ENCODE measurements around the gene SPATA12. TPM values are rescaled to one million over a fixed set of nuclear protein-coding genes. Genes with fewer than 3 reads are reported as not detected.

The SPATA12 gene
- total RNA-seq, 1 donor from 2014 or later: not detected

DNA sequence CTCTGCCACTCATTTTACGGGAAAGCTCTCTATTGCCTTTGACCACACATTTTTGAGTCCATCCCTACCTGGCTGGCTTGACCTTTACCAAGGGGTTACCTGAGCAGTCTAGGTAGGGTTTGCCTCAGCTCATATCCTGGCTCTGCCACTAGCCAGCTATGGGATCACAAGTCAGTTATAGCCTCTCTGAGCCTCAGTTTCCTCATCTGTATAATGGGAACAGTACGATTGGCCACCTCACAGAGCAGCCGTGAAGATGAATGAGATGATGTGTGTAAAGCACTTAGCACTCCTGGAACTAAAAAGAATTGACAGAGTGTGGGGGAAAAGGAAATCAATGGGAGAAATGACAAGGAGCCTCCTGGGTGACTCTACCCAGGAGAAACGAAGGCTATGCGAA, 28.0 kb downstream of the SPATA12 start:
- Histone ChIP-seq H3K4me3 (ENCODE audit: low read length in 3 of 3) (no peak overlapping the region), H3K9ac (ENCODE audit: low read depth in 1 of 3, low read length in 3 of 3) (no peak overlapping the region), H3K27ac (ENCODE audit: low read depth, low read length) (no peak overlapping the region), H3K36me3 (ENCODE audit: control insufficient read depth in 3 of 3, insufficient read depth in 3 of 3, low read length in 3 of 3) (no peaks in the 10 kb centered on the region), H3K4me1 (ENCODE audit: control insufficient read depth in 3 of 3, insufficient read depth in 3 of 3, low read length in 3 of 3) (no peaks in the 10 kb centered on the region), H3K9me3 (ENCODE audit: control insufficient read depth in 3 of 3, low read length in 3 of 3) (no peaks in the 10 kb centered on the region), H3K27me3 (ENCODE audit: control insufficient read depth in 3 of 3, insufficient read depth in 3 of 3, low read length in 3 of 3) (no peaks in the 10 kb centered on the region)

DNA sequence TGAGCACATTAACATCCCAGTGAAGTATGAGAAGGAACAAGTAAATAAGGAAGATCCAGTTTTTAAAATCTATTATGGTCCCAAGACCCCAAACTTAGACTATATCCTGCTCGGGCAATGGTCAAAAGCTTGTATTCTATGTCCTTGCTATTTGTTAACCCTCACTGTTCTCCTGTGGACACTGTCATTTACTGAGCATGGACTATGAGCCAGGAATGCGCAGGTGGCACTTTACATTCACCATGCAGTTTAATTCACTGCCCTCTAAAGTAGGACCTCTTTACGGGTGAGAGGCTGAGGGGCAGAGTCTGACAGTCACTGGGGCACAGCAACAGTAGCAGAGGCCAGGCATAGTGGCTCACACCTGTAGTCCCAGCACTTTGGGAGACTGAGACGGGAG, 28.6 kb downstream of the SPATA12 start:
- no peaks in the 10 kb centered on the region for H3K4me1 ChIP-seq (ENCODE audit: control insufficient read depth in 3 of 3, insufficient read depth in 3 of 3, low read length in 3 of 3)
- no peak overlapping the region for H3K9ac ChIP-seq (ENCODE audit: low read depth in 1 of 3, low read length in 3 of 3)
- H3K9me3 ChIP-seq (ENCODE audit: control insufficient read depth in 3 of 3, low read length in 3 of 3): no peaks in the 10 kb centered on the region
- no peaks in the 10 kb centered on the region for H3K36me3 ChIP-seq (ENCODE audit: control insufficient read depth in 3 of 3, insufficient read depth in 3 of 3, low read length in 3 of 3)
- H3K27me3 ChIP-seq (ENCODE audit: control insufficient read depth in 3 of 3, insufficient read depth in 3 of 3, low read length in 3 of 3): no peaks in the 10 kb centered on the region
- H3K27ac ChIP-seq (ENCODE audit: low read depth, low read length): no peak overlapping the region
- H3K4me3 ChIP-seq (ENCODE audit: low read length in 3 of 3): no peak overlapping the region

DNA sequence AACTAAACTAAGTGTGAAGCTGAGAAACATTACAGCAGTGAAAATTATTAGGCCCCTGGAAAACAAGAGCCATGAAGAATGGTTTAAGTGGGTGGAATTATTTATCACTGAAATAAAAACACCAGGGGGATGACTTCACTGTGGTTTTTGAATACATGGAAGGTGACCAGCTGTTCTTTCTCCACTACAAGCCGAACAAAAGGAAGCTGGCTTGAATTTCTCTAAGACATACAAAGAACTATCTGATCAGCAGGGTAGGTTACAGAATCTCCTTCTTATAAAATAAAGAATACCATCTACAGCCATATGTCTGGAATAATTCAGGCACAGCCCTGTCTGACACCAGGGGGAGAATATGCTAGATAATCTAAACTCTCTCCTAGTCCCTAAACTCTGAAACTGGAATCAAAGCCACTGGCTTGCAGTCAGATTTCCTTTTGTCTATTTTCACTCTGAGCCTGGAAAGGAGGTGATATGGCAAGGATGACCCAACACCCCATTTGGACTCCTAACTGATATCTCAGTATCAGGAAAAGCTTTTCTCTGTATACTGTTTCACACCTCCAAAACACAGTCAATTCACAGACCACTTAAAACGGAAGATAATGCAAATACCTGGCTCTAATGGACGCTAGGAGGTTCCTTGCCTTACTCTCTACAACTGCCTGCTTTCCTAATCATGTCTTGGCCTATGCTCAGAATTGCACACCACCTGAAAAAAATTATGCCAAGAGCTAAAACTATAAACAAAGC, 31.2 kb downstream of the SPATA12 start:
- Histone ChIP-seq H3K9ac (ENCODE audit: low read depth in 1 of 3, low read length in 3 of 3) (no peak overlapping the region), H3K27ac (ENCODE audit: low read depth, low read length) (no peak overlapping the region), H3K4me3 (ENCODE audit: low read length in 3 of 3) (no peak overlapping the region), H3K4me1 (ENCODE audit: control insufficient read depth in 3 of 3, insufficient read depth in 3 of 3, low read length in 3 of 3) (peaks cover 0 to 5% (median 2%) of the 10 kb centered on the region in 3 donors), H3K36me3 (ENCODE audit: control insufficient read depth in 3 of 3, insufficient read depth in 3 of 3, low read length in 3 of 3) (no peaks in the 10 kb centered on the region), H3K27me3 (ENCODE audit: control insufficient read depth in 3 of 3, insufficient read depth in 3 of 3, low read length in 3 of 3) (no peaks in the 10 kb centered on the region), H3K9me3 (ENCODE audit: control insufficient read depth in 3 of 3, low read length in 3 of 3) (no peaks in the 10 kb centered on the region)

DNA sequence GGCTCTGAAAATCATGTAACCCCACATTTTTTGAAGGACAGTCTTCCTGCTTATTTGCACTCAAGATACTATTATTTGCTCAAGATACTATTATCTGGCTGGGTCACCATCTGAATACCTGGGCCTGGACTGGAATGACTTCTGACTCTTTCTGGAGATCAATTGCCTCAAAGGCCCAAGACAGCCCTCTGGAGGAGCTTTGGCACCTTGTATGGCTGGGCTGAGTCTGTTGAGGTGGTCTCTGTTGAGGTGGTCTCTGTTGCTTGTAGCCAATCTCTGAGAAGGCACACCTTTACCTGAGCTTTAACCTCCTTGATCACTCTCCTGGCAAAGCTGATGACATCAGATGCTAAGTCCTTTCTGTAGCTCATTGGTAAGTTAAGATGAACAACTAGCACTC, 33.0 kb downstream of the SPATA12 start:
- no peak overlapping the region for H3K4me3 ChIP-seq (ENCODE audit: low read length in 3 of 3)
- H3K9me3 ChIP-seq (ENCODE audit: control insufficient read depth in 3 of 3, low read length in 3 of 3): no peaks in the 10 kb centered on the region
- peaks cover 0 to 6% (median 0%) of the 10 kb centered on the region in 3 donors for H3K36me3 ChIP-seq (ENCODE audit: control insufficient read depth in 3 of 3, insufficient read depth in 3 of 3, low read length in 3 of 3)
- no peak overlapping the region for H3K9ac ChIP-seq (ENCODE audit: low read depth in 1 of 3, low read length in 3 of 3)
- H3K4me1 ChIP-seq (ENCODE audit: control insufficient read depth in 3 of 3, insufficient read depth in 3 of 3, low read length in 3 of 3): peaks cover 0 to 5% (median 2%) of the 10 kb centered on the region in 3 donors
- no peak overlapping the region for H3K27ac ChIP-seq (ENCODE audit: low read depth, low read length)
- H3K27me3 ChIP-seq (ENCODE audit: control insufficient read depth in 3 of 3, insufficient read depth in 3 of 3, low read length in 3 of 3): no peaks in the 10 kb centered on the region

DNA sequence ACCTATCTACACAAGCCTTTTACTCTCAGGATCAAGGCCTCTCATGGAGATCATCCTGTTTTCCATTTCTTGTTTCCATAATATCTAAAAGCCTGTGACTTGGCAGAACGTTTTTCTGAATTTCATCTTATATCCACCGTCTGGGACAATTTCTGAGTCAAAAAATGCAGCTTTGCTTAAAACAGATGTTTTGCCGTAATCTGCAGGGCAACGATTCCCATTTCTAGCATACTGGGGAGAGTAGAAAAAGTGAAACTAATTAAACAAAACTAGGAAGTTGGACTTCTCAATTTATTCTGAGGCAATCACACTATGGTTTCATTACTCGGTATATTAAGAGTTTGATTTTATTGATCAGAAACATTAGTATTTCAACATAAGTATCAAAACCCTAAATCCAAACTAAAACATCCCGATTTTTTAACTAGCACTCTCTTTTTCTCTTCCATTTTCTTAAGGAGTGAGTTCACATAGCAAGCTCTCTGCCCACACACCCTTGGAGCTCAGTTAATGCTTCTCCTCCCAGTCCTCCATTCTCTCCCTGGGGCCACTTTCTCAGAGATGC, 33.6 kb downstream of the SPATA12 start:
- H3K9me3 ChIP-seq (ENCODE audit: control insufficient read depth in 3 of 3, low read length in 3 of 3): no peaks in the 10 kb centered on the region
- no peak overlapping the region for H3K27ac ChIP-seq (ENCODE audit: low read depth, low read length)
- H3K36me3 ChIP-seq (ENCODE audit: control insufficient read depth in 3 of 3, insufficient read depth in 3 of 3, low read length in 3 of 3): peaks cover 0 to 6% (median 0%) of the 10 kb centered on the region in 3 donors
- no peak overlapping the region for H3K4me3 ChIP-seq (ENCODE audit: low read length in 3 of 3)
- peaks cover 0 to 5% (median 2%) of the 10 kb centered on the region in 3 donors for H3K4me1 ChIP-seq (ENCODE audit: control insufficient read depth in 3 of 3, insufficient read depth in 3 of 3, low read length in 3 of 3)
- H3K9ac ChIP-seq (ENCODE audit: low read depth in 1 of 3, low read length in 3 of 3): no peak overlapping the region
- H3K27me3 ChIP-seq (ENCODE audit: control insufficient read depth in 3 of 3, insufficient read depth in 3 of 3, low read length in 3 of 3): no peaks in the 10 kb centered on the region

DNA sequence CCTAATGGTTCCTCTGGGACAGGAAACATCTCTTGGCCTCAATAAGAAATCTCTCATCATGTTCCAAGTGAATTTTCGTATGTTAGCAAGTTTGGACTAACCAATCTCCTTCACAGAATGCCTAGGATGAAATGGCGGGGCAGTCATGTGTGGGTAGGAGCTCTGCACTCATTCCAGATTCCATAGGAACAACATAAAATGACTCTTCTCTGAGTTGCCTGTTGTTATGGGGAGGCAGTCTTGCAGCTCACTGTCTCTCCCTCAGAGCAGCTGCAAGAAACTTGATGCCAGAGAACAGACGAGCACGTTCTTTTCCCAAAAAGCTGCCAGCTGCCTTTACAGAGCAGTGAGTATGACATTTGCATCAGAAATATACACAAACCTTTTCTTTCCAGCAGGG, 34.1 kb downstream of the SPATA12 start:
- H3K9ac ChIP-seq (ENCODE audit: low read depth in 1 of 3, low read length in 3 of 3): no peak overlapping the region
- no peak overlapping the region for H3K4me3 ChIP-seq (ENCODE audit: low read length in 3 of 3)
- H3K4me1 ChIP-seq (ENCODE audit: control insufficient read depth in 3 of 3, insufficient read depth in 3 of 3, low read length in 3 of 3): peaks cover 0 to 5% (median 2%) of the 10 kb centered on the region in 3 donors
- peaks cover 0 to 6% (median 0%) of the 10 kb centered on the region in 3 donors for H3K36me3 ChIP-seq (ENCODE audit: control insufficient read depth in 3 of 3, insufficient read depth in 3 of 3, low read length in 3 of 3)
- H3K9me3 ChIP-seq (ENCODE audit: control insufficient read depth in 3 of 3, low read length in 3 of 3): no peaks in the 10 kb centered on the region
- no peak overlapping the region for H3K27ac ChIP-seq (ENCODE audit: low read depth, low read length)
- no peaks in the 10 kb centered on the region for H3K27me3 ChIP-seq (ENCODE audit: control insufficient read depth in 3 of 3, insufficient read depth in 3 of 3, low read length in 3 of 3)

DNA sequence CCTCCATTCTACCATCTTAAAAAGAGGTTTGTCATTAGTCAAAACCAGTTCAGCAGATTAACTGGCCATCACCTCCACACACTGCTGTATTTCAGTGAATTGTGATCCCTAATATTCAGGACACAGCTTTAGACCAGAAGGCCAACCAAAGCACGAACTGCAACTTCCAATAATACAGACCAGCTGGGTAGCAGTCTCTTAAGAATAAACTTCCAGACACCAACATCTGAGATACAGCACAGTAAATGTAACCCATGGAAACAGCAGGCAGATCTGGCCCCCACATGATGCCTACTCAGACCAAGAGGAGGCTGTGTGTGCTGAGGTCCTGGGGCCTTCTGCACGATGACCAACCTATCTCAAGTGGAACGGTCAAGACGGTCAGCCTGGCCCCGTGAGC, 34.9 kb downstream of the SPATA12 start:
- Histone ChIP-seq H3K9me3 (ENCODE audit: control insufficient read depth in 3 of 3, low read length in 3 of 3) (no peaks in the 10 kb centered on the region), H3K9ac (ENCODE audit: low read depth in 1 of 3, low read length in 3 of 3) (no peak overlapping the region), H3K27ac (ENCODE audit: low read depth, low read length) (no peak overlapping the region), H3K4me1 (ENCODE audit: control insufficient read depth in 3 of 3, insufficient read depth in 3 of 3, low read length in 3 of 3) (peaks cover 0 to 5% (median 2%) of the 10 kb centered on the region in 3 donors), H3K4me3 (ENCODE audit: low read length in 3 of 3) (no peak overlapping the region), H3K36me3 (ENCODE audit: control insufficient read depth in 3 of 3, insufficient read depth in 3 of 3, low read length in 3 of 3) (peaks cover 0 to 6% (median 0%) of the 10 kb centered on the region in 3 donors), H3K27me3 (ENCODE audit: control insufficient read depth in 3 of 3, insufficient read depth in 3 of 3, low read length in 3 of 3) (no peaks in the 10 kb centered on the region)

DNA sequence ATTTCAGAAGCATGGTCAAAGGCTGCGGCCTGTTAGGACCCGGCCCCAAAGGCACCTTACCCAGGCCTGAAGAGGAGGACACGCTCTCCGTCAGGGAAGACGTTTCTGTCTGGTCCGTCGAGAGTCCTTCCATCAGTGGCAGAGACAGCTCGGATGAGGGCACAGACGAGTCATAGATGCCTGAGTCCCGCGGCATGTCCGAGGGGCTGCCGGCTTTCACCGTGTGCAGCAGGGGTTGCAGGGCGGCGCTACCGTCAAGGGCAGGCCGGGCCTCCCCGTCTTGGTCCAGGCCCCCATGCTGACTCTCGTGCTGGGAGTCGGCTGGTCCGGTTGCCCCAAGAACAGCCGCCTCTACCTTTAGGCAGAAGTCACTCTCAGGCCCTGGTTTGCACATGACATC, 37.1 kb downstream of the SPATA12 start:
- Histone ChIP-seq H3K36me3 (ENCODE audit: control insufficient read depth in 3 of 3, insufficient read depth in 3 of 3, low read length in 3 of 3) (peaks cover 0 to 6% (median 0%) of the 10 kb centered on the region in 3 donors), H3K27ac (ENCODE audit: low read depth, low read length) (no peak overlapping the region), H3K9ac (ENCODE audit: low read depth in 1 of 3, low read length in 3 of 3) (no peak overlapping the region), H3K9me3 (ENCODE audit: control insufficient read depth in 3 of 3, low read length in 3 of 3) (no peaks in the 10 kb centered on the region), H3K27me3 (ENCODE audit: control insufficient read depth in 3 of 3, insufficient read depth in 3 of 3, low read length in 3 of 3) (no peaks in the 10 kb centered on the region), H3K4me1 (ENCODE audit: control insufficient read depth in 3 of 3, insufficient read depth in 3 of 3, low read length in 3 of 3) (peaks cover 0 to 5% (median 2%) of the 10 kb centered on the region in 3 donors), H3K4me3 (ENCODE audit: low read length in 3 of 3) (no peak overlapping the region)

DNA sequence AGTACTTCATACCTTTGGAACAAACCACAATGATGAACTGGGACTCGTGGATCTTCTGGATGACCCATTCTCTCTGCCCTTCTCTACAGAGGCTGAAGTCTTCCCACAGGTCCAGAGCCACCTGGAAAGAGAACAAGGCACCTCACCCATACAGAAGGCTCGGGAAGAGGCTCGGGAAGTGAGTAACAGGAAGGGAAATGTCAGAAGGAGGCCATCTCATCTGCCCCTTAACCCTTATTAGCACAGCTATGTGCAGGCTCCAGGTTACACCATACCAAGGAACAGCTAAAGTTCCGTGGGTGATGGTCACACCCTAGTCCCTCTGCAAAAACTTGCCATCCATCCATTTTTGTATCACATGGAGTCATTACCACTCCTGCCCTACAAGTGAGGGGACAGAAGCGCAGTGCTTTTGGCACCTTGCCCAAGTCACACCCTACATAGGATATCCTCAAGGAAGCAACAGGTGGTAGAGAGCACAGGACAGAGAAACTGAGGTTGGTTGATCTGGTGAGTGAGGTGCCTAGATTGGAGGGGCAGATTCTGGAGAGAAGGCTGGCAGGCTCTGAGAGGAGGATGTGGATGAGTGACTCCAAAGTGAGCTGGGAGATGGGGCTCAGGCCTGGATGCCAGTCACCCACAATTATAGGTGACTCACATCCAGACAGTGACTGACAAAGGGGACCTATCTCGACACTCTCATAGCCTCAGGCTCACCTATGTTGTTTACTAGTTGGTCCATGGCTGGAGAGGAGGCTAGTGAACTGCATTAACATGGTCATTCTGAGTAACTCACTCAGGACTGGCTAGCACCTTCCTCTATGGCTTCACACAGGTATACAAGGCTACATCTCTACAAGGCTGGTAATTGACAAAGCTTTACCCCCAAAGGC, 38.2 kb downstream of the SPATA12 start:
- Histone ChIP-seq H3K9ac (ENCODE audit: low read depth in 1 of 3, low read length in 3 of 3) (no peak overlapping the region), H3K9me3 (ENCODE audit: control insufficient read depth in 3 of 3, low read length in 3 of 3) (no peaks in the 10 kb centered on the region), H3K27me3 (ENCODE audit: control insufficient read depth in 3 of 3, insufficient read depth in 3 of 3, low read length in 3 of 3) (no peaks in the 10 kb centered on the region), H3K4me3 (ENCODE audit: low read length in 3 of 3) (no peak overlapping the region), H3K27ac (ENCODE audit: low read depth, low read length) (no peak overlapping the region), H3K36me3 (ENCODE audit: control insufficient read depth in 3 of 3, insufficient read depth in 3 of 3, low read length in 3 of 3) (peaks cover 0 to 6% (median 0%) of the 10 kb centered on the region in 3 donors), H3K4me1 (ENCODE audit: control insufficient read depth in 3 of 3, insufficient read depth in 3 of 3, low read length in 3 of 3) (peaks cover 0 to 5% (median 2%) of the 10 kb centered on the region in 3 donors)

All from skeletal muscle tissue (tissue), 4 donors.